HEK293T (cell line): ENCODE data around the gene ERCC6.

Experiments
- ARNT ChIP-seq: fragments of 450-650 bp; IDR thresholded peaks from 2 replicates; pipeline ENCODE4 v1.6.1; 2017; ENCODE audit warnings: mild to moderate bottlenecking
- BHLHE40 ChIP-seq: fragments of 450-650 bp; IDR thresholded peaks from 2 replicates; pipeline ENCODE4 v1.6.1; 2016; ENCODE audit warnings: mild to moderate bottlenecking, moderate library complexity, borderline replicate concordance
- FOXA1 ChIP-seq: fragments of 450-650 bp; IDR thresholded peaks from 2 replicates; pipeline ENCODE4 v1.6.1; 2016; ENCODE audit warnings: mild to moderate bottlenecking
- FOXK2 ChIP-seq: fragments of 450-650 bp; IDR thresholded peaks from 2 replicates; pipeline ENCODE4 v1.6.1; 2016; ENCODE audit warnings: mild to moderate bottlenecking
- HDGF ChIP-seq: fragments of 450-650 bp; IDR thresholded peaks from 2 replicates; pipeline ENCODE4 v1.6.1; 2017; ENCODE audit warnings: antibody characterized with exemption, borderline replicate concordance
- L3MBTL2 ChIP-seq: fragments of 450-650 bp; conservative IDR thresholded peaks from 2 replicates; pipeline ENCODE4 v1.6.1; 2016; ENCODE audit warnings: mild to moderate bottlenecking
- PKNOX1 ChIP-seq: fragments of 450-650 bp; IDR thresholded peaks from 2 replicates; pipeline ENCODE4 v1.6.1; 2016
- SP1 ChIP-seq: fragments of 450-650 bp; IDR thresholded peaks from 2 replicates; pipeline ENCODE4 v1.6.1; 2017
- SUZ12 ChIP-seq: fragments of 450-650 bp; IDR thresholded peaks from 2 replicates; pipeline ENCODE4 v1.6.1; 2016; ENCODE audit warnings: mild to moderate bottlenecking
- TARDBP ChIP-seq: fragments of 450-650 bp; IDR thresholded peaks from 2 replicates; pipeline ENCODE4 v1.6.1; 2016

- no peak for TF ChIP-seq L3MBTL2
- no peak for TF ChIP-seq ARNT
- TF ChIP-seq FOXK2, result no peak
- TF ChIP-seq FOXA1, result no peak
- no peak for TF ChIP-seq BHLHE40
- TF ChIP-seq SP1, result no peak
- TF ChIP-seq HDGF, result no peak
- no peak for TF ChIP-seq PKNOX1
- TF ChIP-seq TARDBP, result no peak
- TF ChIP-seq SUZ12, result no peak
Measured at GRCh38 chr10:49585387-49585786, 46.5 kb upstream of the ERCC6 start.
